Right lobe of liver (tissue), 6 donors: ENCODE measurements around the gene PRKCB. TPM values are rescaled to one million over a fixed set of nuclear protein-coding genes. Genes with fewer than 3 reads are reported as not detected.
A peak's percentile ranks its signal among the peaks of the same experiment; 100 is the strongest.

Source experiments
- ATAC-seq, 4 donors: fragments of 200-7000 bp; cut with Tn5 transposase; one replicate each; pipeline ENCODE4 v1.9.1; 2020; ENCODE audit warnings: mild to moderate bottlenecking in 4 of 4, moderate library complexity in 4 of 4
- DNase-seq, 3 donors: peaks; one replicate each; pipeline ENCODE4 v3.0.0-alpha.2; 2020
- H3K27ac ChIP-seq, 3 donors: fragments of 200-600 bp; one replicate each; pipeline ENCODE4 v1.8.0; 2022
- H3K27me3 ChIP-seq, 2 donors: fragments of 200-600 bp; one replicate each; pipeline ENCODE4 v1.8.0; 2022
- H3K36me3 ChIP-seq, 4 donors: fragments of 200-600 bp; sonication (generic) in 1 of 4; one replicate each; pipeline versions ENCODE4 v1.5.1 to v1.8.0; 2017 to 2022; ENCODE audit warnings: control low read depth in 1 of 4
- H3K4me1 ChIP-seq, 4 donors: fragments of 200-600 bp; sonication (generic) in 1 of 4; one replicate each; pipeline versions ENCODE4 v1.5.1 to v1.8.0; 2017 to 2022; ENCODE audit warnings: control low read depth in 1 of 4
- H3K4me3 ChIP-seq, 3 donors: fragments of 200-600 bp; one replicate each; pipeline ENCODE4 v1.8.0; 2022
- H3K9me3 ChIP-seq, 4 donors: fragments of 200-600 bp; sonication (generic) in 1 of 4; one replicate each; pipeline versions ENCODE4 v1.5.1 to v1.8.0; 2017 to 2022; ENCODE audit warnings: control low read depth in 1 of 4
- POLR2A ChIP-seq: fragments of 450-650 bp; IDR thresholded peaks from one replicate; pipeline ENCODE4 v1.6.1; 2017; ENCODE audit warnings: antibody characterized with exemption, mild to moderate bottlenecking
- WGBS: methylation state at CpG from one replicate; pipeline ENCODE4 v1.1.6; 2018; ENCODE audit warnings: low coverage, low lambda C conversion rate; ENCODE audit not compliant: insufficient coverage; ENCODE audit errors: missing lambda C conversion rate; 5-methylcytosine and 5-hydroxymethylcytosine counted together
- intact Hi-C, 2 donors: fragments of 100-400 bp; cut with DNase I; formaldehyde crosslinking; loops; one replicate each; pipeline versions ENCODE4 v1.11.2 to v1.14.1; 2022
- total RNA-seq, 6 experiments: library from RNA; depleted of rRNA in 2 of 6; stranded (reverse); fragments of >200 nt in 2 of 6; fragmentation: NEBNext Ultra II Directional in 3 of 6; extraction: Animal tissue kit (Norgen Biotek cat#: 25700) in 3 of 6; gene quantifications; one replicate each; pipeline versions ENCODE4 v1.1.0 to v1.2.4, GENCODE V29; 2016 to 2023
- TF ChIP-seq, protein P1 (sequence below), 4 donors: fragments of 200-600 bp in 3 of 4; fragments of 450-650 bp in 1 of 4; IDR thresholded peaks; one replicate each; pipeline versions ENCODE4 v1.5.1 to v1.8.0; 2016 to 2022; ENCODE audit warnings: antibody characterized with exemption in 4 of 4, mild to moderate bottlenecking in 2 of 4
- donor health status: DM: no; HTN: yes; CAD: no.
- donor health status: DM: no; HTN: no; CAD: no.
- donor health status: DM: no; HTN: no; CAD: no.
- donor health status: DM: no; HTN: yes; CAD: no.
- donor health status: DM: no; HTN: yes; CAD: no.

Gene PRKCB
- total RNA-seq, 6 experiments from 2014 or later: 1.7 to 8.1 (median 3.5) TPM

DNA sequence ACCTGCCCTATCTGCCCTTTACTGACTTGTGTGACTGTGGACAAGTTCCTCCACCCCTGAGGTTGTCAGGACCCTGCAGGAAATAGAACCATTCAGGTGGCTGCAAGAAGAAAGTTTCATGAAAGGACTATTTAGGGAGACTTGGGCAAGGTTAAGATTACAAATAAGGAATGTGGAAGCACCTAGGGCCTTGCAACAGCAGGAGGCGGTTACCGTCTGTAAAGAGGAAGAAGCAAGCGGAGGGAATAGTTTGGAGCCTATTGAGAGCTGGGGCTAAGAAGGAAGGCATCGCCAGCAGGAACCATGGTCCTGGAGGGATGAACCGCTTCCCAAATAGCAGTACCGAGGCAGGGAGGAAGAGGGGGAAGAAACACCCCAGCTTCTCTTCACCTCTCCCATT, 132.4 kb downstream of the PRKCB start:
- H3K9me3 ChIP-seq: no peaks in the 10 kb centered on the region
- no peaks in the 10 kb centered on the region for H3K4me1 ChIP-seq
- WGBS: 40% methylated on average over 6 of the region's 6 CpGs
- no peaks in the 10 kb centered on the region for H3K36me3 ChIP-seq
- DNase-seq (no peak), ATAC-seq (peak in 1 of 4 donors; percentile 38)
- intact Hi-C loops: no loop called here
- TF ChIP-seq POLR2A: no peak
- TF ChIP-seq, protein P1, sequence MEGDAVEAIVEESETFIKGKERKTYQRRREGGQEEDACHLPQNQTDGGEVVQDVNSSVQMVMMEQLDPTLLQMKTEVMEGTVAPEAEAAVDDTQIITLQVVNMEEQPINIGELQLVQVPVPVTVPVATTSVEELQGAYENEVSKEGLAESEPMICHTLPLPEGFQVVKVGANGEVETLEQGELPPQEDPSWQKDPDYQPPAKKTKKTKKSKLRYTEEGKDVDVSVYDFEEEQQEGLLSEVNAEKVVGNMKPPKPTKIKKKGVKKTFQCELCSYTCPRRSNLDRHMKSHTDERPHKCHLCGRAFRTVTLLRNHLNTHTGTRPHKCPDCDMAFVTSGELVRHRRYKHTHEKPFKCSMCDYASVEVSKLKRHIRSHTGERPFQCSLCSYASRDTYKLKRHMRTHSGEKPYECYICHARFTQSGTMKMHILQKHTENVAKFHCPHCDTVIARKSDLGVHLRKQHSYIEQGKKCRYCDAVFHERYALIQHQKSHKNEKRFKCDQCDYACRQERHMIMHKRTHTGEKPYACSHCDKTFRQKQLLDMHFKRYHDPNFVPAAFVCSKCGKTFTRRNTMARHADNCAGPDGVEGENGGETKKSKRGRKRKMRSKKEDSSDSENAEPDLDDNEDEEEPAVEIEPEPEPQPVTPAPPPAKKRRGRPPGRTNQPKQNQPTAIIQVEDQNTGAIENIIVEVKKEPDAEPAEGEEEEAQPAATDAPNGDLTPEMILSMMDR (IDR thresholded peaks at IDR 0.05): no peak
- no peaks in the 10 kb centered on the region for H3K27me3 ChIP-seq
- H3K27ac ChIP-seq: no peak overlapping the region
- no peak overlapping the region for H3K4me3 ChIP-seq

DNA sequence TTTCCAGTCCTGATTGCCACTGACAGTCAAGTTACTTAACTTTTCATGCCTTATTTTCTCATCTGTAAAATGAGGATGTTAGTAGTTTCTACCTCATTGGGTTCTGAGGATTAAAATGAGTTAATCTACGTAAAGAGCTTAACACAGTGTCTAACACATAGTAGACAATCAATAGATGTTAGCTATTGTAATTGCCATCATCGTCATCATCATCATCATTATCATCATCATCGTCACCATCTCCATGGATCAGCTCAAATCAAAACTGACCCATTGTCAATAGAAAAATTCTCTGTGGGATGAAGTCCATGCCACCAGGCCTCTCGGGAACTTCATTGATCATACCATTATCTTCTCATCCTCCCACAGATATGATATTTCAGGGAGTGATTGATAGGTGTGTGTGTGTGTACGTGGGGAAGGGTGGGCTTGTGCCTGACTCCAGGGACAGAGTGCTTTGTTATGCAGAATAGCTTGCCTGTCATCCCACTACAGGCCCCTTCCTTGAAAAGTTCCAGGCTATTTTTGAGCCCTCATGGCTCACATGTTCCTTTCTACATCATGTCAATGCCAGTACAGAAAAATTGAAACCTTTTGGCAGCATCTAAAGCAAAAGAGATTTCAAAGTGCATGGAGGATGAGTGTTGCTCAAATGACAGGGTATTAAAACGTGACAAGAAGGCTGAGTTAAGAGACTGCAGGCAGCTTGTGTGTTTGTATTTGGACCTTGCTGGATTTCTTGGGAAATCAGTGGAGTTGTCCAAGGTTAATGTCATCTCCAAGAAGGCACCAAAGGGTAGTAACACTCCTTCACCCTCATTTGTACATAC, 133.9 kb downstream of the PRKCB start:
- TF ChIP-seq, protein P1 (IDR thresholded peaks at IDR 0.05): no peak
- no peak for TF ChIP-seq POLR2A
- no peak overlapping the region for H3K4me3 ChIP-seq
- H3K27ac ChIP-seq: no peak overlapping the region
- intact Hi-C loops: no loop called here
- H3K9me3 ChIP-seq: no peaks in the 10 kb centered on the region
- H3K27me3 ChIP-seq: no peaks in the 10 kb centered on the region
- WGBS: 53% methylated on average over 6 of the region's 6 CpGs
- DNase-seq (no peak), ATAC-seq (no peak)
- no peaks in the 10 kb centered on the region for H3K4me1 ChIP-seq
- H3K36me3 ChIP-seq: no peaks in the 10 kb centered on the region

DNA sequence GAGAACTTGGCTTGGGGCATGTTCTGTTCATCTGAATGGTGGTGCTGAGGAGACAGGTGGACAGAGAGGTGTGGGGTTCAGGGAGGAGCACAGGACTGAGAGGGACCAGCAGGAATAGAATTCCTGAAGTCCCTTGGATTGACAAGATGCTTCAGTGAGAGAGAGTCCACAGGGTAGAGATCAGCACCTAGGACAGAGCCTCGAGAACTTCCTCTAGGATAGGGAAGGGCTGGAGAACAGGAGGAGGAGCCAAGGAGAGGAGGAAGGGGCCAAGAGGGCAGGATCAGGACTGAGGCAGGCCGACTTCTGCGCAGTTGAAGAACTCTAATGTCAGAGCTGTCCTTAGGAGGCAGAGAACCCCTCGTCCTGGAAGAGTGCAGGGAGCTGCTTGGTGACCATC, 138.4 kb downstream of the PRKCB start:
- Histone ChIP-seq H3K36me3 (no peaks in the 10 kb centered on the region), H3K27me3 (no peaks in the 10 kb centered on the region), H3K9me3 (no peaks in the 10 kb centered on the region), H3K4me1 (no peaks in the 10 kb centered on the region), H3K27ac (no peak overlapping the region), H3K4me3 (no peak overlapping the region)
- DNase-seq (no peak), ATAC-seq (no peak)
- 38% methylated on average over 4 of the region's 4 CpGs for WGBS
- intact Hi-C loops: no loop called here
- TF ChIP-seq, protein P1 (IDR thresholded peaks at IDR 0.05): no peak
- no peak for TF ChIP-seq POLR2A

DNA sequence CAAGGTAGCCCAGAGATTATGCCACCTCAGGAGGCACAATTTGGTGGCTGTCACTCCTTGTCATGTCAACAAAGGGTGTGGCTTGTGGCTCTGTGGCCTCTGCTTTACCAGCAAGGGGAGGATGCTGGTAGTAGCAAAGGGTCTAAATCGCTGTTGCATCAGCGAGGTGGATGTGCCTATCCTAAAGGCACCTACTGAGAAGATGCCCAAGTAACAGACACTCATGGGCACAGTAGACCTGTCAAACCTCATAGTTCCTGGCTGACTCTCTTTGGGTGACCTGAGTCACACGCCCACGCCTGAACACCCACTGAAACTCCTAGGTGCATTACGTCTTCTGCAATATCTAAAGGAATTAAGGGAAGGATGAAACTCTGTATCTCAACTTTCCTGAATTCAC, 139.5 kb downstream of the PRKCB start:
- Histone ChIP-seq H3K9me3 (no peaks in the 10 kb centered on the region), H3K27me3 (no peaks in the 10 kb centered on the region), H3K4me1 (no peaks in the 10 kb centered on the region), H3K36me3 (no peaks in the 10 kb centered on the region), H3K4me3 (no peak overlapping the region), H3K27ac (no peak overlapping the region)
- ATAC-seq (no peak), DNase-seq (no peak)
- no peak for TF ChIP-seq POLR2A
- TF ChIP-seq, protein P1 (IDR thresholded peaks at IDR 0.05): no peak
- WGBS: 20% methylated on average over 2 of the region's 5 CpGs
- intact Hi-C loops: no loop called here
